ENCODE measurements around the gene ZBTB45.

Gene ZBTB45

GRCh38 chr19:58519355-58520256 lies at the start of gene ZBTB45:
Gene ZBTB45, minus strand, starts transcription at chr19:58519810. Its CDS starts 2,137 bp downstream, at chr19:58517673.
- DNase-seq, result peak; percentile 96

- no peak for DNase-seq
These were observed 49.0 kb upstream of the ZBTB45 start for GRCh38 chr19:58568453-58569130.

- DNase-seq, result no peak
These were observed 47.4 kb upstream of the ZBTB45 start for GRCh38 chr19:58566989-58567388.

- DNase-seq, result no peak
These were observed 44.2 kb upstream of the ZBTB45 start for GRCh38 chr19:58563823-58564222.

GRCh38 chr19:58563034-58563573 lies 43.5 kb upstream of the ZBTB45 start:
- DNase-seq, result no peak

GRCh38 chr19:58562122-58563033 lies 42.8 kb upstream of the ZBTB45 start:
- no peak for DNase-seq

- no peak for DNase-seq
These were observed 41.9 kb upstream of the ZBTB45 start for GRCh38 chr19:58561373-58562121.

GRCh38 chr19:58560921-58561320 lies 41.3 kb upstream of the ZBTB45 start:
- DNase-seq, result no peak

GRCh38 chr19:58560007-58560887 lies 40.6 kb upstream of the ZBTB45 start:
- no peak for DNase-seq

- no peak for DNase-seq
These were observed 39.8 kb upstream of the ZBTB45 start for GRCh38 chr19:58559275-58560006.

- no peak for DNase-seq
These were observed 39.1 kb upstream of the ZBTB45 start for GRCh38 chr19:58558623-58559274.

GRCh38 chr19:58558066-58558622 lies 38.5 kb upstream of the ZBTB45 start, which contains the start of gene UBE2M:
Gene UBE2M, minus strand, starts transcription at chr19:58558611. Its CDS starts 230 bp downstream, at chr19:58558381.
- no peak for DNase-seq

- DNase-seq, result no peak
These were observed 37.8 kb upstream of the ZBTB45 start for GRCh38 chr19:58557221-58558065.

GRCh38 chr19:58556622-58557220 lies 37.1 kb upstream of the ZBTB45 start:
- DNase-seq, result no peak

GRCh38 chr19:58555920-58556621 lies 36.5 kb upstream of the ZBTB45 start:
- DNase-seq, result no peak

GRCh38 chr19:58555369-58555885 lies 35.8 kb upstream of the ZBTB45 start:
- DNase-seq, result no peak
